GM19438 (cell line): ENCODE measurements around the gene METTL13.

Experiments used
- ATAC-seq: cut with Tn5 transposase; IDR thresholded peaks from one replicate; pipeline ENCODE4 v1.9.1; 2021; ENCODE audit warnings: low read depth; ENCODE audit not compliant: unreplicated experiment

The METTL13 gene

DNA sequence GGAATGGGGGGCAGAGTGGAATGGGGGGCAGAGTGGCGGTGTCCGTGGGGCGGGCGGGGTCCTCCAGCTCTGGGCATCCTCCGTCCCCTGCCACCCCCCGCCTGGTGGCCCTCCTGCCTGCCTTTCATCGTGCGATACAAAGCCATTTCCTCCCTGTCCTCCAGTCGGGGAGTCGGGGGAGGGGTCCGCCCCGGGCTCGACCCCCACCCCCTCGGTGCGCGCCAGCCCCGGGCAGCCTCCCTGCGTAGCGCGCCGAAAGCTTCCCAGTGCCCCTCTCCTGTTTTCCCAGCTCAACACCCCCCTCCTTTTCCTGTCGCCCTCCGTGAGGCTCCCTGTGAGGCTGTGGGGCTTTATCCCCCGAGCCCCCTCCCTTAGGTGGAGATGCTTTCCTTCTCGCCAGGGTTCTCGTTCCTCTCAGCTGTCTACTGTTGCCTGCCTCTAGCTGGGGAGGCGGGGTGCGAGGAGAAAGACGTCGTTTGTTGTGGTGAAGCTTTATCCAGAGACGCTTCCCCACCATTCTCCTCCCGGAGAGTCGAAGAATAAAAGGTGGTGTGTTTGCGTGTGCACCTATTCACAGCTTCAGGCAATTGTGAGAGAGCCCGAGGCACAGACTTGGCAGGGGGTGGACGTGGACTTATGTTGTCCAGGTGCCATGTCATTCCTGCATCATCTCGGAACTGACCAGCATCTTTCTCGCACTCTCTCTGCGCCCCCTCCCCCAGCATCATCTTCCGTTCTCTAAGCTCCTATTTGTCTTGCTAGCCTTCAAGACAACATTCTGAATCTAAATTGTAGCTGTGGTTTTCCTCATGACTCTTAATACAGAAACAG lies 60.7 kb downstream of the METTL13 start:
- no peak for ATAC-seq

DNA sequence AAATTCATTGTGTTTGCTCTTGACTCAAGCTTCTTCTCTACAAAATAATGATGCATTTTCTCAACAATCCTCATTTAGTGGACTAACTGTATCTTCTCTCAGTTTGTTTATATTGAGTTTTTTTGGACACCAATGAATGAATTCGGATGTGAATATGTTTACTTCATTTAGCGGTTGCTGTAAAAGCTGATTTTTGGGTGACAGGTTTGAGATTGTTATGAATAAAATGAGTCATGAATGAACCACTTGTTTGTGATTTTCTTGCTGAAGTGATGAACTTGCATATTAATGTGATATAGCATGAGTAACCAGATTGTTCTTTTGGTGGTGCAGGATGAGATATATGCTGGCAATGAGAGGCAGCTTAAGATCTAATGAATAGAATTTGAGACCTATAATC lies 62.9 kb downstream of the METTL13 start:
- ATAC-seq, result no peak

DNA sequence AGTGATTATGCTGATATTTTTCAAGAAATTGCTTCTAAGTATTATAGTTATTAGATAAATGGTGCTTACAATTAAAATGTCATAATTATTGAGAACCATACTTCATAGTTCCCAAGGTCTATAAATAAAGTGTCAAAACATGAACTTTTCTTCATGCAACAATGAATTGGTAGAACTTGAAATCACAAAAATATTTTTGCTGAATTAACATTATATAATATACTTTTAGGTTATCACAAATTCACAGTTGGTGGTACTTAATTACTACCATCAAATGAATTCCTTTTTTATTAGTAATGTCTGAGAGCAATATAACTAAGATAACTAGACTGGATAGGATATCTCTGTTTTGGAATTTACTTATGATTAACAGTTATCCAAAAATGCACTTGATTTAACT lies 64.5 kb downstream of the METTL13 start:
- ATAC-seq, result no peak
